GM11168 (cell line): ENCODE measurements around the gene HOXD3.

ENCODE experiments used
- in situ Hi-C: fragments of 300-500 bp; cut with MboI; formaldehyde crosslinking; loops from one replicate; pipeline ENCODE4 v1.12.0; 2022; ENCODE audit warnings: low sequenced_read_pairs; ENCODE audit not compliant: unreplicated experiment

HOXD3 gene

GRCh38 chr2:176172895-176173566 is 15.9 kb downstream of the HOXD3 start:
- in situ Hi-C loops = no loop called here

- in situ Hi-C loops = no loop called here
Observed at GRCh38 chr2:176173567-176174381, 16.7 kb downstream of the HOXD3 start.

- in situ Hi-C loops = no loop called here
Observed at GRCh38 chr2:176174382-176174823, 17.3 kb downstream of the HOXD3 start.

GRCh38 chr2:176174824-176175708 is 18.0 kb downstream of the HOXD3 start:
- in situ Hi-C loops = no loop called here

- in situ Hi-C loops = no loop called here
Observed at GRCh38 chr2:176175709-176176607, 18.9 kb downstream of the HOXD3 start.

GRCh38 chr2:176177580-176178037 is 20.5 kb downstream of the HOXD3 start:
- in situ Hi-C loops = no loop called here

GRCh38 chr2:176178038-176178756 is 21.1 kb downstream of the HOXD3 start:
- in situ Hi-C loops = no loop called here

GRCh38 chr2:176178757-176179295 is 21.7 kb downstream of the HOXD3 start:
- in situ Hi-C loops = no loop called here

GRCh38 chr2:176181551-176181950 is 24.4 kb downstream of the HOXD3 start:
- in situ Hi-C loops = no loop called here

GRCh38 chr2:176182671-176183070 is 25.6 kb downstream of the HOXD3 start:
- in situ Hi-C loops = no loop called here

- in situ Hi-C loops = no loop called here
Observed at GRCh38 chr2:176184749-176185148, 27.6 kb downstream of the HOXD3 start.

GRCh38 chr2:176186024-176186423 is 28.9 kb downstream of the HOXD3 start:
- in situ Hi-C loops = no loop called here

GRCh38 chr2:176187200-176187898 is 30.2 kb downstream of the HOXD3 start:
- in situ Hi-C loops = no loop called here

GRCh38 chr2:176187899-176188773 is 31.0 kb downstream of the HOXD3 start, which contains the start of gene HOXD1:
Gene HOXD1 (plus strand): TSS chr2:176188668. CDS start chr2:176188802, 134 bp downstream.
- in situ Hi-C loops = no loop called here

GRCh38 chr2:176188774-176189680 is 31.9 kb downstream of the HOXD3 start:
- in situ Hi-C loops = no loop called here
